ENCODE results near the gene DACH1. TPM values are rescaled to one million over a fixed set of nuclear protein-coding genes. Genes with fewer than 3 reads are reported as not detected.

The DACH1 gene
- total RNA-seq, 1 experiment from 2014 or later = 0.31 TPM

DNA sequence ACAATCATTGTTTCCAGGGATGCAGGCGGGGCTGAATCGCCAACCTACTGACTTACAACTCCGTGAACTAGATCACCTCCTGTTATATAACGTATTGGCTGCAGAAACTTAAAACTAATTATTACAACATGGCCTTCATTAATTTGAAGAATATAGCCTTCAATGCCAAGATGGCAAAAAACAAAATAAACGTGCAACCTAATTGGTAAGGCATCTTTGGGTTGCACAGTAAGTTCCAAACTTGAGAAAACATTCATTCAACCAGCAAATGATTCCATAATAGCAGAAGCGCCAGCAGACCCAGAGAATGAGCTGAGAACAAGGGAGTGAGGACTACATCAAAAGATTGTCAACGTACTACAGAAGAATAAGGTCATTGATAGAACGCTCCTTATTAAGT is 39.8 kb downstream of the DACH1 start:
- no peak for DNase-seq (ENCODE audit: low spot score)
- Mint-ChIP-seq H3K27me3 (ENCODE audit: low read depth) (peaks cover 13% of the 10 kb centered on the region), H3K4me3 (no peak overlapping the region), H3K4me1 (peaks cover 9% of the 10 kb centered on the region), H3K36me3 (no peaks in the 10 kb centered on the region), H3K9me3 (no peaks in the 10 kb centered on the region), H3K27ac (no peak overlapping the region)
- ATAC-seq = no peak
- POLR2A ChIA-PET = no interaction called here
- CTCF ChIA-PET = no interaction called here
- TF ChIP-seq ETV6 (CRISPR knock-in tag; IDR thresholded peaks at IDR 0.05) (no peak), CREM (CRISPR knock-in tag; IDR thresholded peaks at IDR 0.05) (no peak), RORB (CRISPR knock-in tag; IDR thresholded peaks at IDR 0.05) (no peak), ELF4 (CRISPR knock-in tag; IDR thresholded peaks at IDR 0.05; ENCODE audit: low read depth) (no peak), ZNF263 (CRISPR knock-in tag; IDR thresholded peaks at IDR 0.05; ENCODE audit: low read depth) (no peak), ATF6 (CRISPR knock-in tag; IDR thresholded peaks at IDR 0.05) (no peak), CTCF (IDR thresholded peaks at IDR 0.05) (no peak), IRF1 (CRISPR knock-in tag; IDR thresholded peaks at IDR 0.05) (no peak)
- TF ChIP-seq, protein P1, sequence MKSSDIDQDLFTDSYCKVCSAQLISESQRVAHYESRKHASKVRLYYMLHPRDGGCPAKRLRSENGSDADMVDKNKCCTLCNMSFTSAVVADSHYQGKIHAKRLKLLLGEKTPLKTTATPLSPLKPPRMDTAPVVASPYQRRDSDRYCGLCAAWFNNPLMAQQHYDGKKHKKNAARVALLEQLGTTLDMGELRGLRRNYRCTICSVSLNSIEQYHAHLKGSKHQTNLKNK (CRISPR knock-in tag; IDR thresholded peaks at IDR 0.05) = no peak

DNA sequence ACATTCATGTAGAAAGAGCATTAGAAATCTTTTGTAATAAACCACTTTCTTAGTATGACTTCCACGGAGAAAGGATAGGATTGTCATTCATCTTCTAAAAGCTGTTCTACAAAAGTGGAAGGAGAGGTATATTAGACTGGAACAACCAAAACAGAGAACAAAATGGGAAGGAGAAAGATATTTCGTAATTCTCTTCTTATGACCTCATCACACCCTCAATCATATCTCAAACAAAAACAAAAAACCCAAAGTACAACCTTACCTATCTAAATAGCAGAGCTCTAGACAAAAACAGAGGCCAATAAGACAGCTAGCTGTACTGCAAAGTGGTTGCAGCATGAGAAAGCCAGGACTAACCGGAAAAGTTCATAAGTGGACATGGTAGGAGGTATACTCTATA is 46.3 kb downstream of the DACH1 start:
- no peak overlapping the region for H3K27ac Mint-ChIP-seq
- ATAC-seq (no peak), DNase-seq (ENCODE audit: low spot score) (no peak)
- no peaks in the 10 kb centered on the region for H3K9me3 Mint-ChIP-seq
- no peaks in the 10 kb centered on the region for H3K4me1 Mint-ChIP-seq
- H3K36me3 Mint-ChIP-seq = no peaks in the 10 kb centered on the region
- ChIA-PET POLR2A (no interaction called here), CTCF (no interaction called here)
- H3K27me3 Mint-ChIP-seq (ENCODE audit: low read depth) = no peaks in the 10 kb centered on the region
- no peak overlapping the region for H3K4me3 Mint-ChIP-seq
- TF ChIP-seq CREB1 (CRISPR knock-in tag; IDR thresholded peaks at IDR 0.05) (no peak), CBFB (CRISPR knock-in tag; IDR thresholded peaks at IDR 0.05; ENCODE audit: low read depth) (no peak), ATF6 (CRISPR knock-in tag; IDR thresholded peaks at IDR 0.05) (no peak), MLX (CRISPR knock-in tag; IDR thresholded peaks at IDR 0.05) (no peak), USF2 (CRISPR knock-in tag; IDR thresholded peaks at IDR 0.05) (no peak), JAZF1 (CRISPR knock-in tag; IDR thresholded peaks at IDR 0.05) (no peak), NR1H2 (CRISPR knock-in tag; IDR thresholded peaks at IDR 0.05) (no peak)
- TF ChIP-seq, protein P1 (CRISPR knock-in tag; IDR thresholded peaks at IDR 0.05) = no peak
- TF ChIP-seq, protein P2, sequence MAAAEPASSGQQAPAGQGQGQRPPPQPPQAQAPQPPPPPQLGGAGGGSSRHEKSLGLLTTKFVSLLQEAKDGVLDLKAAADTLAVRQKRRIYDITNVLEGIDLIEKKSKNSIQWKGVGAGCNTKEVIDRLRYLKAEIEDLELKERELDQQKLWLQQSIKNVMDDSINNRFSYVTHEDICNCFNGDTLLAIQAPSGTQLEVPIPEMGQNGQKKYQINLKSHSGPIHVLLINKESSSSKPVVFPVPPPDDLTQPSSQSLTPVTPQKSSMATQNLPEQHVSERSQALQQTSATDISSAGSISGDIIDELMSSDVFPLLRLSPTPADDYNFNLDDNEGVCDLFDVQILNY (CRISPR knock-in tag; IDR thresholded peaks at IDR 0.05) = no peak
- TF ChIP-seq, protein P3, sequence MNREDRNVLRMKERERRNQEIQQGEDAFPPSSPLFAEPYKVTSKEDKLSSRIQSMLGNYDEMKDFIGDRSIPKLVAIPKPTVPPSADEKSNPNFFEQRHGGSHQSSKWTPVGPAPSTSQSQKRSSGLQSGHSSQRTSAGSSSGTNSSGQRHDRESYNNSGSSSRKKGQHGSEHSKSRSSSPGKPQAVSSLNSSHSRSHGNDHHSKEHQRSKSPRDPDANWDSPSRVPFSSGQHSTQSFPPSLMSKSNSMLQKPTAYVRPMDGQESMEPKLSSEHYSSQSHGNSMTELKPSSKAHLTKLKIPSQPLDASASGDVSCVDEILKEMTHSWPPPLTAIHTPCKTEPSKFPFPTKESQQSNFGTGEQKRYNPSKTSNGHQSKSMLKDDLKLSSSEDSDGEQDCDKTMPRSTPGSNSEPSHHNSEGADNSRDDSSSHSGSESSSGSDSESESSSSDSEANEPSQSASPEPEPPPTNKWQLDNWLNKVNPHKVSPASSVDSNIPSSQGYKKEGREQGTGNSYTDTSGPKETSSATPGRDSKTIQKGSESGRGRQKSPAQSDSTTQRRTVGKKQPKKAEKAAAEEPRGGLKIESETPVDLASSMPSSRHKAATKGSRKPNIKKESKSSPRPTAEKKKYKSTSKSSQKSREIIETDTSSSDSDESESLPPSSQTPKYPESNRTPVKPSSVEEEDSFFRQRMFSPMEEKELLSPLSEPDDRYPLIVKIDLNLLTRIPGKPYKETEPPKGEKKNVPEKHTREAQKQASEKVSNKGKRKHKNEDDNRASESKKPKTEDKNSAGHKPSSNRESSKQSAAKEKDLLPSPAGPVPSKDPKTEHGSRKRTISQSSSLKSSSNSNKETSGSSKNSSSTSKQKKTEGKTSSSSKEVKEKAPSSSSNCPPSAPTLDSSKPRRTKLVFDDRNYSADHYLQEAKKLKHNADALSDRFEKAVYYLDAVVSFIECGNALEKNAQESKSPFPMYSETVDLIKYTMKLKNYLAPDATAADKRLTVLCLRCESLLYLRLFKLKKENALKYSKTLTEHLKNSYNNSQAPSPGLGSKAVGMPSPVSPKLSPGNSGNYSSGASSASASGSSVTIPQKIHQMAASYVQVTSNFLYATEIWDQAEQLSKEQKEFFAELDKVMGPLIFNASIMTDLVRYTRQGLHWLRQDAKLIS (CRISPR knock-in tag; IDR thresholded peaks at IDR 0.05; ENCODE audit: borderline replicate concordance) = no peak
- TF ChIP-seq, protein P4, sequence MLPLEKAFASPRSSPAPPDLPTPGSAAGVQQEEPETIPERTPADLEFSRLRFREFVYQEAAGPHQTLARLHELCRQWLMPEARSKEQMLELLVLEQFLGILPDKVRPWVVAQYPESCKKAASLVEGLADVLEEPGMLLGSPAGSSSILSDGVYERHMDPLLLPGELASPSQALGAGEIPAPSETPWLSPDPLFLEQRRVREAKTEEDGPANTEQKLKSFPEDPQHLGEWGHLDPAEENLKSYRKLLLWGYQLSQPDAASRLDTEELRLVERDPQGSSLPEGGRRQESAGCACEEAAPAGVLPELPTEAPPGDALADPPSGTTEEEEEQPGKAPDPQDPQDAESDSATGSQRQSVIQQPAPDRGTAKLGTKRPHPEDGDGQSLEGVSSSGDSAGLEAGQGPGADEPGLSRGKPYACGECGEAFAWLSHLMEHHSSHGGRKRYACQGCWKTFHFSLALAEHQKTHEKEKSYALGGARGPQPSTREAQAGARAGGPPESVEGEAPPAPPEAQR (CRISPR knock-in tag; IDR thresholded peaks at IDR 0.05) = no peak
